GM21381 (cell line): ENCODE data around the gene GPSM1.

ENCODE experiments used
- ATAC-seq: cut with Tn5 transposase; IDR thresholded peaks from one replicate; pipeline ENCODE4 v1.9.1; 2021; ENCODE audit warnings: mild to moderate bottlenecking, moderate library complexity; ENCODE audit not compliant: unreplicated experiment

GPSM1 gene

GRCh38 chr9:136291306-136292025 lies 35.9 kb upstream of the GPSM1 start:
- ATAC-seq = no peak

GRCh38 chr9:136292026-136292538 lies 35.3 kb upstream of the GPSM1 start:
- no peak for ATAC-seq

- ATAC-seq = no peak
Observed at GRCh38 chr9:136292591-136293448, 34.5 kb upstream of the GPSM1 start.

- ATAC-seq = no peak
Observed at GRCh38 chr9:136293476-136294077, 33.8 kb upstream of the GPSM1 start.

- ATAC-seq = no peak
Observed at GRCh38 chr9:136294437-136294836, 32.9 kb upstream of the GPSM1 start.

- no peak for ATAC-seq
Observed at GRCh38 chr9:136295055-136295454, 32.3 kb upstream of the GPSM1 start.

GRCh38 chr9:136295542-136296433 lies 31.6 kb upstream of the GPSM1 start:
- ATAC-seq = no peak

- no peak for ATAC-seq
Observed at GRCh38 chr9:136296434-136297015, 30.8 kb upstream of the GPSM1 start.

GRCh38 chr9:136297016-136297691 lies 30.2 kb upstream of the GPSM1 start:
- ATAC-seq = no peak

- no peak for ATAC-seq
Observed at GRCh38 chr9:136297766-136298735, 29.3 kb upstream of the GPSM1 start.

- no peak for ATAC-seq
Observed at GRCh38 chr9:136299116-136299515, 28.2 kb upstream of the GPSM1 start.

GRCh38 chr9:136299541-136299940 lies 27.8 kb upstream of the GPSM1 start:
- no peak for ATAC-seq

GRCh38 chr9:136300016-136300545 lies 27.3 kb upstream of the GPSM1 start:
- no peak for ATAC-seq

GRCh38 chr9:136300866-136301265 lies 26.5 kb upstream of the GPSM1 start:
- no peak for ATAC-seq

- no peak for ATAC-seq
Observed at GRCh38 chr9:136302527-136302926, 24.8 kb upstream of the GPSM1 start.

- ATAC-seq = no peak
Observed at GRCh38 chr9:136303066-136303824, 24.1 kb upstream of the GPSM1 start.

GRCh38 chr9:136303825-136304416 lies 23.4 kb upstream of the GPSM1 start, which contains the start of gene CCDC187:
TSS of gene CCDC187 (minus strand) at chr9:136304094. CDS start at chr9:136303830, 264 bp downstream.
- no peak for ATAC-seq
